H9 (cell line): ENCODE results near the gene CELA3B. TPM values are rescaled to one million over a fixed set of nuclear protein-coding genes. Genes with fewer than 3 reads are reported as not detected.
"Not testable (repeated sequence)": the region's sequence is repeated elsewhere in the genome, so short reads cannot be mapped to it uniquely, and the experiment has no call there.

ENCODE experiments used
- DNase-seq: peaks from one replicate; pipeline ENCODE4 v3.0.0-alpha.2; 2017
- H2AFZ ChIP-seq: one replicate; pipeline ENCODE4 v1.6.1; 2013; ENCODE audit warnings: mild to moderate bottlenecking, low read length, control low read depth, moderate library complexity
- H2AK5ac ChIP-seq: 2 replicates; pipeline ENCODE4 v1.6.1; 2013; ENCODE audit warnings: low read length, control low read depth, mixed read lengths; ENCODE audit not compliant: insufficient read length
- H2BK120ac ChIP-seq: one replicate; pipeline ENCODE4 v1.6.1; 2013; ENCODE audit warnings: low read depth, mild to moderate bottlenecking, low read length, control low read depth, inconsistent platforms; ENCODE audit not compliant: poor library complexity, severe bottlenecking
- H2BK12ac ChIP-seq: 2 replicates; pipeline ENCODE4 v1.6.1; 2013; ENCODE audit warnings: low read length, control low read depth, mixed read lengths, low read depth; ENCODE audit not compliant: insufficient read length
- H2BK15ac ChIP-seq: 2 replicates; pipeline ENCODE4 v1.6.1; 2013; ENCODE audit warnings: low read depth, low read length, control low read depth
- H2BK20ac ChIP-seq: one replicate; pipeline ENCODE4 v1.6.1; 2013; ENCODE audit warnings: low read depth, mild to moderate bottlenecking, low read length, control low read depth, inconsistent platforms; ENCODE audit not compliant: poor library complexity, severe bottlenecking
- H2BK5ac ChIP-seq: 2 replicates; pipeline ENCODE4 v1.6.1; 2013; ENCODE audit warnings: low read length, control low read depth, mixed read lengths; ENCODE audit not compliant: insufficient read length
- H3K14ac ChIP-seq: 2 replicates; pipeline ENCODE4 v1.6.1; 2013; ENCODE audit warnings: low read length, control low read depth; ENCODE audit not compliant: insufficient read depth
- H3K18ac ChIP-seq: 2 replicates; pipeline ENCODE4 v1.6.1; 2013; ENCODE audit warnings: low read depth, mild to moderate bottlenecking, mixed read lengths, low read length, control low read depth; ENCODE audit not compliant: insufficient read length
- H3K23ac ChIP-seq: 2 replicates; pipeline ENCODE4 v1.6.1; 2013; ENCODE audit warnings: low read length, control low read depth, mixed read lengths, low read depth; ENCODE audit not compliant: insufficient read length
- H3K23me2 ChIP-seq: 2 replicates; pipeline ENCODE4 v1.6.1; 2013; ENCODE audit warnings: low read depth, mild to moderate bottlenecking, mixed read lengths, low read length, control low read depth; ENCODE audit not compliant: insufficient read length, poor library complexity, severe bottlenecking
- H3K27ac ChIP-seq: 2 replicates; pipeline ENCODE4 v1.5.1; 2013; ENCODE audit warnings: low read length, control low read depth, mixed read lengths, low read depth; ENCODE audit not compliant: insufficient read length
- H3K27me3 ChIP-seq: 2 replicates; pipeline ENCODE4 v1.6.1; 2013; ENCODE audit warnings: low read length, control low read depth, inconsistent platforms; ENCODE audit not compliant: insufficient read depth
- H3K4ac ChIP-seq: 2 replicates; pipeline ENCODE4 v1.6.1; 2013; ENCODE audit warnings: low read depth, mild to moderate bottlenecking, control low read depth, inconsistent platforms, low read length, moderate library complexity
- H3K4me1 ChIP-seq: 2 replicates; pipeline ENCODE4 v1.6.1; 2013; ENCODE audit warnings: low read length, control low read depth, inconsistent platforms; ENCODE audit not compliant: insufficient read depth
- H3K4me2 ChIP-seq: 2 replicates; pipeline ENCODE4 v1.6.1; 2013; ENCODE audit warnings: low read length, control low read depth, mixed read lengths; ENCODE audit not compliant: insufficient read length, insufficient read depth
- H3K56ac ChIP-seq: 2 replicates; pipeline ENCODE4 v1.6.1; 2013; ENCODE audit warnings: low read depth, mild to moderate bottlenecking, mixed read lengths, low read length, control low read depth; ENCODE audit not compliant: insufficient read length
- H3K79me1 ChIP-seq: 2 replicates; pipeline ENCODE4 v1.6.1; 2013; ENCODE audit warnings: low read depth, mild to moderate bottlenecking, moderate library complexity, low read length, control low read depth, inconsistent platforms; ENCODE audit not compliant: insufficient read depth, poor library complexity, severe bottlenecking
- H3K79me2 ChIP-seq: 2 replicates; pipeline ENCODE4 v1.6.1; 2013; ENCODE audit warnings: low read length, control low read depth, inconsistent platforms; ENCODE audit not compliant: insufficient read depth
- H3K9ac ChIP-seq: 2 replicates; pipeline ENCODE4 v1.6.1; 2013; ENCODE audit warnings: low read length, control low read depth, mixed read lengths; ENCODE audit not compliant: insufficient read length; ENCODE audit errors: extremely low read depth
- H3K9me3 ChIP-seq: one replicate; pipeline ENCODE4 v1.6.1; 2013; ENCODE audit warnings: low read depth, low read length, inconsistent platforms; ENCODE audit not compliant: control insufficient read depth
- H3T11ph ChIP-seq: one replicate; pipeline ENCODE4 v1.6.1; 2013; ENCODE audit warnings: mild to moderate bottlenecking, low read length, control low read depth, inconsistent platforms
- H4K20me1 ChIP-seq: one replicate; pipeline ENCODE4 v1.6.1; 2013; ENCODE audit not compliant: control insufficient read depth, insufficient read length, insufficient read depth
- H4K5ac ChIP-seq: 2 replicates; pipeline ENCODE4 v1.6.1; 2013; ENCODE audit warnings: low read depth, mild to moderate bottlenecking, mixed read lengths, low read length, control low read depth; ENCODE audit not compliant: insufficient read length
- H4K8ac ChIP-seq: replicated peaks from 2 replicates; pipeline ENCODE4 v1.6.1; 2013; ENCODE audit warnings: low read length, control low read depth, mixed read lengths, low read depth; ENCODE audit not compliant: insufficient read length
- H4K91ac ChIP-seq: 2 replicates; pipeline ENCODE4 v1.6.1; 2013; ENCODE audit warnings: low read depth, mild to moderate bottlenecking, moderate library complexity, mixed read lengths, low read length, control low read depth; ENCODE audit not compliant: insufficient read length
- H3K27ac Mint-ChIP-seq, 3 experiments: 2 replicates in 2 of 3; 3 replicates in 1 of 3; pipeline ENCODE4 v1.8.0; 2020 to 2021; ENCODE audit warnings: mixed read lengths in 3 of 3, mild to moderate bottlenecking in 1 of 3, moderate library complexity in 1 of 3
- H3K27me3 Mint-ChIP-seq: 2 replicates; pipeline ENCODE4 v1.8.0; 2021; ENCODE audit warnings: low read depth, mild to moderate bottlenecking, moderate library complexity, mixed read lengths
- H3K36me3 Mint-ChIP-seq, 3 experiments: 2 replicates in 2 of 3; 3 replicates in 1 of 3; pipeline ENCODE4 v1.8.0; 2020 to 2021; ENCODE audit warnings: low read depth in 3 of 3, mixed read lengths in 3 of 3; ENCODE audit not compliant: insufficient read depth in 1 of 3
- H3K4me1 Mint-ChIP-seq, 2 experiments: 2 replicates each; pipeline ENCODE4 v1.8.0; 2020; ENCODE audit warnings: mixed read lengths in 2 of 2
- H3K4me3 Mint-ChIP-seq, 2 experiments: 2 replicates in 1 of 2; 3 replicates in 1 of 2; pipeline ENCODE4 v1.8.0; 2020 to 2021; ENCODE audit warnings: mild to moderate bottlenecking in 2 of 2, mixed read lengths in 2 of 2, moderate library complexity in 1 of 2
- H3K9me3 Mint-ChIP-seq, 2 experiments: 2 replicates in 1 of 2; 3 replicates in 1 of 2; pipeline ENCODE4 v1.8.0; 2020; ENCODE audit warnings: mild to moderate bottlenecking in 2 of 2, mixed read lengths in 2 of 2, moderate library complexity in 1 of 2
- WGBS: extraction: QIAGEN DNeasy Blood & Tissue Kit; methylation state at CpG from one replicate; pipeline ENCODE4 v1.1.7; 2013; ENCODE audit warnings: missing lambda C conversion rate, low lambda C conversion rate, mixed read lengths; ENCODE audit not compliant: insufficient read length; ENCODE audit errors: extremely low coverage; 5-methylcytosine and 5-hydroxymethylcytosine counted together
- long read RNA-seq: library from polyadenylated mRNA; unstranded; transcript quantifications from one replicate; pipeline ENCODE4 v2.0.0, GENCODE V29; 2020
- total RNA-seq: library from RNA; stranded (reverse); gene quantifications from 2 replicates; pipeline ENCODE4 v1.2.1, GENCODE V29; 2021

The CELA3B gene
- not detected in 2 replicates for total RNA-seq
- long read RNA-seq = 0 reads

- not testable (repeated sequence) for H4K8ac ChIP-seq, H3K27me3 ChIP-seq, H2AK5ac ChIP-seq, H3K9ac ChIP-seq, H4K5ac ChIP-seq, H2BK15ac ChIP-seq, H3K79me2 ChIP-seq, H3K4ac ChIP-seq, H3K9me3 ChIP-seq, H3K4me3 Mint-ChIP-seq, H3K23me2 ChIP-seq, H3K27ac Mint-ChIP-seq, H3K79me1 ChIP-seq, H4K20me1 ChIP-seq, H3K14ac ChIP-seq, H3K36me3 Mint-ChIP-seq, H3T11ph ChIP-seq, H2BK120ac ChIP-seq, H3K4me2 ChIP-seq, H4K91ac ChIP-seq, H3K23ac ChIP-seq, H3K27me3 Mint-ChIP-seq, H3K18ac ChIP-seq, H3K9me3 Mint-ChIP-seq, H2BK5ac ChIP-seq, H2AFZ ChIP-seq, H3K56ac ChIP-seq, DNase-seq, H3K4me1 ChIP-seq, H2BK20ac ChIP-seq, H2BK12ac ChIP-seq, H3K27ac ChIP-seq
- H3K4me1 Mint-ChIP-seq = peaks cover 22 to 23% of the 10 kb centered on the region in 2 experiments
- WGBS = no CpG with 5 or more reads among the region's 9 CpGs
These were observed at the start of gene CELA3B for GRCh38 chr1:21976703-21977239. Gene CELA3B (plus strand): TSS chr1:21977022. CDS start chr1:21977040, 18 bp downstream.
